Mucosa of stomach (tissue), 1 donor: ENCODE data around the gene KCNE3.

Experiments
- H3K27me3 ChIP-seq: one replicate; pipeline ENCODE4 v1.7.0; 2013; ENCODE audit warnings: mild to moderate bottlenecking, low read length; ENCODE audit not compliant: control insufficient read depth, insufficient read depth
- H3K36me3 ChIP-seq: one replicate; pipeline ENCODE4 v1.7.0; 2013; ENCODE audit warnings: low read length; ENCODE audit not compliant: control insufficient read depth, insufficient read depth
- H3K4me1 ChIP-seq: one replicate; pipeline ENCODE4 v1.7.0; 2013; ENCODE audit warnings: mild to moderate bottlenecking, low read length; ENCODE audit not compliant: control insufficient read depth, insufficient read depth
- H3K4me3 ChIP-seq: one replicate; pipeline ENCODE4 v1.7.0; 2013; ENCODE audit warnings: low read length
- H3K9ac ChIP-seq: one replicate; pipeline ENCODE4 v1.7.0; 2013; ENCODE audit warnings: mild to moderate bottlenecking, low read length, moderate library complexity
- H3K9me3 ChIP-seq: one replicate; pipeline ENCODE4 v1.7.0; 2013; ENCODE audit warnings: mild to moderate bottlenecking, low read length, moderate library complexity; ENCODE audit not compliant: control insufficient read depth
- donor health status: Pancreatic carcinoma.

KCNE3 gene

DNA sequence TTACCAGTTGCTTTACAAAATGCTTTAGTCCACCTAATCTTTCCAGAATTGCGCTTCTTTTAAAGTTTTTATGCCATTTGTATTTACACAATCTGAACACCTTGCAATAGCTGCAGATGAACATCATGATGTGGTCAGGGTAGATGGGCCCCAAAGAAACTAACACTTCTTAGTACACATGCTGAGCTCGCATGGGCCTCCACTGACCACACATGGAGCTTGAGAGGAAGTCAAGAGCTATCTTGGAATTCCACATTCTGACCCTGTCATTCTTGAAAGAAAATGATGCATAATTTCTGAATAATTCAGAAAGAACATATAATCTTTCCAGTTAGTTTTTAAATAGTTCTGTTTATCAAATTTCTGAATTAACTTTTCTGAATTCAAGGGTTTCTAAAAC, 18.5 kb upstream of the KCNE3 start:
- Histone ChIP-seq H3K4me1 (no peaks in the 10 kb centered on the region), H3K36me3 (no peaks in the 10 kb centered on the region), H3K9ac (no peak overlapping the region), H3K27me3 (no peaks in the 10 kb centered on the region), H3K4me3 (no peak overlapping the region), H3K9me3 (no peaks in the 10 kb centered on the region)

DNA sequence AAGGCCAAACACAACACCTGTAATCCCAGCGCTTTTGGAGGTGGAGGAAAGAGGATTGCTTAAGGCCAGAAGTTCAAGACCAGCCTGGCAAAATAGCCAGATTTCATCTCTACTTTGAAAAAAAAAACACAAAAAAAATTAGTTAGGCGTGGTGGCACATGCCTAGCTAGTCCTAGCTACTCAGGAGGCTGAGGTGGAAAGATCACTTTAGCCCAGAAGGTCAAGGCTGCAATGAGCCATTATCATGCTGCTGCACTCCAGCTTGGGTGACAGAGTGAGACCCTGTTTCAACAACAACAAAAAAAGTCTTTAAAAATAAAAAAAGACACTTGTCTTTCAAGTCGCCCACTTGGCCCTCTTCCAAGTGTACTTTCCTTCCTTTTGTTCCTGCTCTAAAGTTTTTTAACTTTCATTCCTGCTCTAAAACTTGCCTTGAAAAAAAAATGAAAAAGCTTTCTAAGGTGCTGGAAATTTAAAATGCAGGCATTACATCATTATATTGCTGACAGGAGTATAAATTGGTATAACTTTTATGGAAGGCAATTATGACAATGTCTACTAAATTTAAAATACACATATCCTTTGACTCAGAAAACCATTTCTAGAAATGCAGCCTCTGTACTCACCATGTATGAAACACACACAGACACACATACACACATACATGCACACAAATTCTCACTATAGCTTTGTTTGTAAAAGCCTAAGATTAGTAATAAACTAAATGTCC, 13.5 kb upstream of the KCNE3 start:
- H3K4me3 ChIP-seq: no peak overlapping the region
- H3K4me1 ChIP-seq: no peaks in the 10 kb centered on the region
- no peaks in the 10 kb centered on the region for H3K9me3 ChIP-seq
- no peak overlapping the region for H3K9ac ChIP-seq
- H3K27me3 ChIP-seq: no peaks in the 10 kb centered on the region
- no peaks in the 10 kb centered on the region for H3K36me3 ChIP-seq

DNA sequence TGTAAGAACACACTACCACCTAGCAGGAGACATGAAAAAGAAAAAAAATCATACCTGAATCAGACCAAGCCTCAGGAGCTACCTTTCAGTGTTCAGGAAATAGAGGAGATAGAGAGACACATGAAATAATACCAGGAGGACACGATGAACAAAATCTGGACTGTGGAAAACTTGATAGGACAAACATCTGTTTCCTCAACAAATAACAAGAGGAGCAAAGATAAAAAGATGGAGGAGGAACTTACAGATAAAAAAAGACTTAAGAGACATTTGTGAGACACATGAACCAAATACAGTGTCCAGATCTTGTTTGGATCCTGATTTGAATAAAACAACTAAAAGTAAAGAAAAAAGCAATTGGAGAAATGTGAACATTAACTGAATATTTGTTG, 12.4 kb upstream of the KCNE3 start:
- no peaks in the 10 kb centered on the region for H3K9me3 ChIP-seq
- no peaks in the 10 kb centered on the region for H3K36me3 ChIP-seq
- no peak overlapping the region for H3K9ac ChIP-seq

DNA sequence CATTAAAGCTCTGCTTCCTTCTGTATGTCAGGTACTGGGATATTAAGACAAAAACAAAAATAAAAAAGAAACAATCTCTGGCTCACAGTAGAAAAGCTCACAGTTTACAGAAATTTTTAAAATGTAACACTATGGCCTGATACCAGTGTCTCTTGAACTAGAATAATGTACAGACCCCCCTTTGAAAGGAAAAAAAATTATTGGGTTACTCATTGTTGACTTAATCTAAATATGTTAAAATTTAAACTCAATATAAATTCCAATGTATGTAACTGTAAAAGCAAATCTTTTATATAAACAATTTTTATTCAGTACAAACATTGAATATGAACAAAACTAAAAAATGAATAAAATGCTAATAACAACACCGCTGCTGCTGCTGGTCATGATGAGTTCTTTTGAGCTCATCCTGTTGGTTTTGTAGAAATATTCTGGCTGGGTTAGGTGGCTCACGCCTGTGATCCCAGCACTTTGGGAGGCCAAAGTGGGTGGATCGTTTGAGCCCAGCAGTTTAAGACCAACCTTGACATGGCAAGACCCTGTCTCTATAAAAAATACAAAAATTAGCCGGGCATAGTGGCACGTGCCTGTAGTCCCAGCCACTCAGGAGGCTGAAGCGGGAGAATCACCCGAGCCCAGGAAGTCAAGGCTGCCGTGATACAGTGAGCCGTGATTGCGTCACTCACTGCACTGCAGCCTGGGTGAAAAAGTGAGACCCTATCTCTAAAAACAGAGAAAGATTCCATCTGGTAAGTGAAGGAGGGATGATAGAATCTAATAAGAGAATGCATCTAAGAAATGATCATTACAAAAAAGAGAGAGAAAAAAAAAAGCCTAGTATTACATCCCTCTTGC, 11.8 kb upstream of the KCNE3 start:
- Histone ChIP-seq H3K4me1 (no peaks in the 10 kb centered on the region), H3K4me3 (no peak overlapping the region), H3K36me3 (no peaks in the 10 kb centered on the region), H3K27me3 (no peaks in the 10 kb centered on the region), H3K9ac (no peak overlapping the region), H3K9me3 (no peaks in the 10 kb centered on the region)

More for the DNA sequence above, 12.4 kb upstream of the KCNE3 start:
- Histone ChIP-seq H3K4me1 (no peaks in the 10 kb centered on the region), H3K27me3 (no peaks in the 10 kb centered on the region), H3K4me3 (no peak overlapping the region)

DNA sequence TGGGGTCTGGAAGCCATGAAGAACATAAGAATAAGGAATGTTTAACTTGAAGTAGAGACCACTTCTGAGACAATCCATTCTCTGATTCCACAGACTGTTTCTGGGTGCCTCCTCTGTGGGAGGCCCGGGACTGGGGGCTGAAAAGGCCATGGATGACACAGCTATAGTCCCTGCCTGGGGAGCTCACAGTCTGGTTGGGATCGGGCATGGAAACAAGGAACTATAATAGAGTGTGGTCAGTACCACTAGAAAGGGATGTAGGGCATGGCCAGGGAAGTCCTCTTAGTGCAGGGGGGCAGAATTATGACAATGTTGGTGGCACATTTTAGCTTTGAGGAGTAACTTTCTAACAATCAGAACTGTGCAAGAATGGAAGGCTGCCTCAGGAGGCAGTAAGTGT, 9.2 kb upstream of the KCNE3 start:
- Histone ChIP-seq H3K9me3 (no peaks in the 10 kb centered on the region), H3K4me1 (no peaks in the 10 kb centered on the region), H3K4me3 (no peak overlapping the region), H3K36me3 (no peaks in the 10 kb centered on the region), H3K9ac (no peak overlapping the region), H3K27me3 (no peaks in the 10 kb centered on the region)

DNA sequence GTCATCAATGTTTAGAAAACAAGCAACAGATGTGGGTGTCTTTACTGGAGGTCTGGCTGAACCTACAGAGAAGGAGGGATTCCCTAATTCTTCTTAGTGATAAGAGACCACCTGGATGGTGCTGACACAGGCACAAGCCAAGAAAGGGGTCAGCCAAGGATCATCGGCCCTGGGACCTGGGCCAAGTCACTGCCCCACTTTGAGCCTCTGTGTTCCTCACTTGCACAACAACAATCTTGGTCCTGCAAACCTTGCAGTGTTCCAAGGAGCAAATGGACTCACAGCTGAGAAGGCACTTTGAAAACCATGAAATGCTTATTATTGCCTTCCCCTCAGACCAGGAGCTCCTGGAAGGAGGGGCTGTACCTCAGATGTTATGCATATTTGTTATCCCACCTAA, 7.0 kb upstream of the KCNE3 start:
- Histone ChIP-seq H3K27me3 (no peaks in the 10 kb centered on the region), H3K4me3 (no peak overlapping the region), H3K9me3 (no peaks in the 10 kb centered on the region), H3K4me1 (no peaks in the 10 kb centered on the region), H3K36me3 (no peaks in the 10 kb centered on the region), H3K9ac (no peak overlapping the region)

DNA sequence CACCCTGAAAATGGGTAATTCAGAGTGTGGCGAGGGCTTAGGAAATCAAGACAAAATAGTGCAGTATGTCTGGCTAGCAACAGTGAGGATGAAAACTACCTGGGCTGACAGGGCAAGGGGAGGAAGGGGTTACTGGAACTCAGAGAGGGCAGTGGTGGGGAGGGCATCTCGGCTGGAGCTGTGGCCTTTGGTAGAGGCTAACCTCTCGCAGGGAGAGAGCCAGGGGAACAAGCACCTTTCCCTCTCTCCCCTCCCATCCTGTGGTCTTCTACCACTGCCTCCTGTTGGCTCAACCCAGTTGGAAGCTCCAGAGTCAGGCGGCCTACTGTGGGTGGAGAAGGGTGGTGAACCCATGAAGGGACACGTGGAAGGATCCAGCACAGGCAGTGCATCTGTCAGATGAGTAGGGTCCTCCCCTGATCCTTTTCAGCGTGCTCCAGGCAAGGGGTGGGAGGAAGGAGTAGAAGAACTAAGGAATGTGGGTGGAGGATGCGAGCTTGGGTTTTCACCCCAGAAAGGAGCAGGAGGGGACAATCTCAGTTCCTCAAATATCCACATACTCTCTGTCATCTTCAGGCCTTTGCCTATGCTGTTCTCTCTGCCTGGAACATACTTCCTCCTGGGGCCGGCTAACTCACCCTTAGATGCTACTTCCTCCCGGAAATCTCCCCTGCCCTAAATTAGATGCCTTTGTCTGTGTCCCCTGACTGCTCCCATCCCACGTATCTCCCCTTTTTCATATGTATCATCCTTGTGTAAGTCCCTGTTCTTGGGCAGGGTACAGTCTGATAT, 6.2 kb upstream of the KCNE3 start:
- H3K4me3 ChIP-seq: no peak overlapping the region
- no peaks in the 10 kb centered on the region for H3K27me3 ChIP-seq
- H3K36me3 ChIP-seq: no peaks in the 10 kb centered on the region
- H3K9me3 ChIP-seq: no peaks in the 10 kb centered on the region
- H3K9ac ChIP-seq: no peak overlapping the region
- no peaks in the 10 kb centered on the region for H3K4me1 ChIP-seq

DNA sequence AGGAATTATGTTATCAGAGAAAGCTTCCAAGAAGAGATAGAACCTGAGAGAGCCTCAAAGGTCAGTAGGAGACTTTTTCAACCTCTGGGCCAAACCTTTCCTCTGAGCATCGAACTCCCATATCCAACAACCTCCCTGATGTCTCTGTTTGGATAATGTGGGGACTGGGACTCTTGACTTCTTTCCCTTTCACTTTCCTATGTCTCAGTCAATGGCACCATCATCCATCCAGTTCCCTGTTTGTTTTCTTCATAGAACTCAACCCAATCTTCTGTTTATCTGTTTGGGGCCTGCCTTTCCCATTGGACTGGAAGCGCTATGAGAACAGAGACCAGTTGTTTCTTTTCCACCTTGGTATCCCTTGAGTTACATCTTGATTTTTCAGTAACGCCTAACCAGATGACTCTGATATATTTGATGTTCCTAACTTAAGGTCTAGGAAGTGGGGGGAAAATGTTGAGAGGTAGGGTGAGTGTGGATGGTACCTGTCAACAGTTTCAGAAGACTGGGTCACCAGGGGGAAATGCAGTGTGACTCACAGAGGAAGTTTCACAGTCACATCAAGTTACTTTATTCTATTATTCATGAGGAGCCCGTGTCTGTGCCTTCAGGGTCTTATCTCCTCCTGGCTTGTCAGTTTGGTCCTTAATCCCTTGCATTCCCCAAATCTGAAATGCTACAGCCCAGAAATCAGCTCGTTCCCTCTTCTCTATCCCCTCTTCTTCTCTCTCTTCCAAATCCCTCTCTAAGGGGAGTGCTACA, 4.5 kb upstream of the KCNE3 start:
- H3K27me3 ChIP-seq: no peaks in the 10 kb centered on the region
- no peaks in the 10 kb centered on the region for H3K9me3 ChIP-seq
- no peaks in the 10 kb centered on the region for H3K36me3 ChIP-seq
- H3K4me3 ChIP-seq: no peak overlapping the region
- H3K4me1 ChIP-seq: no peaks in the 10 kb centered on the region
- H3K9ac ChIP-seq: no peak overlapping the region

DNA sequence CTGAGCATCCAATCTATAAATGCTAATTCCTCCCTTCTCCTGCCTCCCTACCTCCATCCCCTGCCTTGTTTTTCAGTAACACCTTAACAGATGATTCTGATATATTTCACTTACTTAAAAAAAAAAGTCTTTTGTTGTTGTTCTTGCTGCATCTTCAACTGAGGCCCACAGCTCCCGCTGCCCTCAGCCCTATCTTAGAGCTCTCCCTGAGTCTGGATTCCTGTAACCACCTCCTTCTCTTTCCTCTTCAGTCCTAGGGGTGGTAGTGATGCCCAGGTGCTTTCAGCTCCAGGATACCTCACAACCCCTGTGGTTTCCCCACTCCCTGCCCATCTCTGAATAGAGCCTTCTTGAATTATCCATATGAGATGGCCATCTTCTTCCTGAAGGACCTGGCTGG, 3.7 kb upstream of the KCNE3 start:
- H3K36me3 ChIP-seq: no peaks in the 10 kb centered on the region
- H3K4me1 ChIP-seq: peaks cover 5% of the 10 kb centered on the region
- no peak overlapping the region for H3K9ac ChIP-seq
- no peaks in the 10 kb centered on the region for H3K9me3 ChIP-seq
- H3K27me3 ChIP-seq: no peaks in the 10 kb centered on the region
- H3K4me3 ChIP-seq: no peak overlapping the region

DNA sequence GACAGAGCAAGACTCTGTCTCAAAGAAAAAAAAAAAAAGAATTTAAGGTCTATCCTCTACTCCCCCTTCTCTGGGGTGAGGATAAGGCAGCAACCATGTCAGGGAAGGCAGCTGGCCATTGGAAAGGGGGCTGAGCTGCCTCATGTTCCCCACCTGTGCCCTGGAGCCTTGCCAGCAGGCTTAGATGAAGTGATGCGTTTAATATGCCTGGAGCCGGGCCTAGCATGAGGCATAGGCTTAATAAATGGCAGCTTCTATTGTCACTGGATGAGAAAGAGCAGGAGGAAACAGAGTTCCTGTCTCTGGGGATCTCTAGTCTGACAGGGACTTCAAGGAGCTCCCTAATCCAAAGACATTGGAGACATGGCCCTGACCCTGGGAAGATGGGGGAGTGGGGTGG, 3.2 kb upstream of the KCNE3 start:
- H3K9me3 ChIP-seq: no peaks in the 10 kb centered on the region
- H3K36me3 ChIP-seq: no peaks in the 10 kb centered on the region
- H3K4me3 ChIP-seq: no peak overlapping the region
- H3K9ac ChIP-seq: no peak overlapping the region
- no peaks in the 10 kb centered on the region for H3K27me3 ChIP-seq
- H3K4me1 ChIP-seq: peaks cover 10% of the 10 kb centered on the region

DNA sequence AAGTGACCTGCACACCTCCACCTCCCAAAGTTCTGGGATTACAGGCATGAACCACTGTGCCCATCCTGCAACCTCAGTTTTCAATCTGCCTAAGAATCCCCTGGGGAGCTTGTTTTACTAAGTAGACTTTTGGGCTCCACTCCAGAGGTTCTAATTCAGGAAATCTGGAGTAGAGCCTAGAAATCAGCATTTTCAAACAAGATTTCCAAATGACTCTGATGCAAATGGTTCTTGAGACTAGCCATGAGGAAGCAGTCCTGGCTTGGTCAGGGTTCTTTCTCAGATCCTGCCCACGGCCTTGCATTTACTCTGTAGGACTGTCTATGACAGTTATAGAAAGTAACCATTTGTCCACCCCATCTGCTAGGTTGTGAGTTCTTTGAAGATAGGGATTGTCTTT, 1.6 kb upstream of the KCNE3 start:
- Histone ChIP-seq H3K27me3 (no peaks in the 10 kb centered on the region), H3K9ac (no peak overlapping the region), H3K4me1 (peaks cover 24% of the 10 kb centered on the region), H3K4me3 (no peak overlapping the region), H3K36me3 (no peaks in the 10 kb centered on the region), H3K9me3 (no peaks in the 10 kb centered on the region)
